Midbrain (tissue), 1 donor: ENCODE results near the gene PECR.
"Not testable (repeated sequence)": the region's sequence is repeated elsewhere in the genome, so short reads cannot be mapped to it uniquely, and the experiment has no call there.

ENCODE experiments used
- DNase-seq: peaks from one replicate; lab custom pipeline; 2025; lab: John Stamatoyannopoulos, UW

The PECR gene

GRCh38 chr2:216002101-216002678 lies 79.4 kb downstream of the PECR start:
- no peak for DNase-seq

- no peak for DNase-seq
These were observed 80.2 kb downstream of the PECR start for GRCh38 chr2:216001216-216002100.

- DNase-seq, result peak; percentile 21
These were observed 83.0 kb downstream of the PECR start for GRCh38 chr2:215998636-215999035.

GRCh38 chr2:215997219-215997618 lies 84.4 kb downstream of the PECR start:
- no peak for DNase-seq

- DNase-seq, result no peak
These were observed 86.7 kb downstream of the PECR start for GRCh38 chr2:215994911-215995310.

GRCh38 chr2:215988556-215989207 lies 92.9 kb downstream of the PECR start:
- not testable (repeated sequence) for DNase-seq
